ENCODE results near the gene CMAS. TPM values are rescaled to one million over a fixed set of nuclear protein-coding genes. Genes with fewer than 3 reads are reported as not detected.

The CMAS gene
- polyA plus RNA-seq, 1 experiment = 31.7 TPM

- DNase-seq (ENCODE audit: low read depth, low spot score) = no peak
- Histone ChIP-seq H3K9me3 (ENCODE audit: control insufficient read depth, insufficient read depth, low read length) (no peaks in the 10 kb centered on the region), H3K27me3 (ENCODE audit: control insufficient read depth, insufficient read depth, low read length) (no peaks in the 10 kb centered on the region), H3K4me3 (ENCODE audit: low read depth, low read length) (no peak overlapping the region), H3K27ac (ENCODE audit: low read depth, low read length) (no peak overlapping the region)
- TF ChIP-seq CTCF (IDR thresholded peaks at IDR 0.05; ENCODE audit: low read depth, low read length) = no peak
- POLR2A ChIA-PET = no interaction called here
- CTCF ChIA-PET = interaction anchor here (1.3 kb wide), 1 partner anchor 367 kb away, joined by 4 read pairs; no protein-coding TSS in a partner anchor
Measured at GRCh38 chr12:22064968-22065367, 18.9 kb downstream of the CMAS start.

- peaks cover 2% of the 10 kb centered on the region for H3K27me3 ChIP-seq (ENCODE audit: control insufficient read depth, insufficient read depth, low read length)
- no peak for TF ChIP-seq CTCF (IDR thresholded peaks at IDR 0.05; ENCODE audit: low read depth, low read length)
- H3K27ac ChIP-seq (ENCODE audit: low read depth, low read length) = no peak overlapping the region
- no peaks in the 10 kb centered on the region for H3K9me3 ChIP-seq (ENCODE audit: control insufficient read depth, insufficient read depth, low read length)
- no peak for DNase-seq (ENCODE audit: low read depth, low spot score)
- no peak overlapping the region for H3K4me3 ChIP-seq (ENCODE audit: low read depth, low read length)
- POLR2A ChIA-PET = no interaction called here
- CTCF ChIA-PET = no interaction called here
Measured at GRCh38 chr12:22066310-22066709, 20.3 kb downstream of the CMAS start.

- POLR2A ChIA-PET = no interaction called here
- no peak for DNase-seq (ENCODE audit: low read depth, low spot score)
- Histone ChIP-seq H3K27me3 (ENCODE audit: control insufficient read depth, insufficient read depth, low read length) (peaks cover 3% of the 10 kb centered on the region), H3K9me3 (ENCODE audit: control insufficient read depth, insufficient read depth, low read length) (no peaks in the 10 kb centered on the region), H3K4me3 (ENCODE audit: low read depth, low read length) (no peak overlapping the region), H3K27ac (ENCODE audit: low read depth, low read length) (no peak overlapping the region)
- no peak for TF ChIP-seq CTCF (IDR thresholded peaks at IDR 0.05; ENCODE audit: low read depth, low read length)
- CTCF ChIA-PET = interaction anchor here (1.7 kb wide), 1 partner anchor 13 kb away, joined by 15 read pairs; no protein-coding TSS in a partner anchor
Measured at GRCh38 chr12:22069851-22070250, 23.8 kb downstream of the CMAS start.

- Histone ChIP-seq H3K27me3 (ENCODE audit: control insufficient read depth, insufficient read depth, low read length) (peaks cover 8% of the 10 kb centered on the region), H3K27ac (ENCODE audit: low read depth, low read length) (no peak overlapping the region), H3K4me3 (ENCODE audit: low read depth, low read length) (no peak overlapping the region), H3K9me3 (ENCODE audit: control insufficient read depth, insufficient read depth, low read length) (no peaks in the 10 kb centered on the region)
- no peak for DNase-seq (ENCODE audit: low read depth, low spot score)
- ChIA-PET CTCF (interaction anchor here (0.5 to 3.4 kb wide), 24 partner anchors 9 to 1539 kb away, joined by 3 to 47 read pairs (median 4); partner anchors contain the start of gene C2CD5), POLR2A (no interaction called here)
- TF ChIP-seq CTCF (IDR thresholded peaks at IDR 0.05; ENCODE audit: low read depth, low read length) = no peak
Measured at GRCh38 chr12:22082190-22082701, 36.2 kb downstream of the CMAS start.

- POLR2A ChIA-PET = interaction anchor here (0.8 to 1.1 kb wide), 2 partner anchors 250 to 542 kb away, joined by 3 to 11 read pairs; partner anchors contain the start of gene ETNK1
- no peak overlapping the region for H3K27ac ChIP-seq (ENCODE audit: low read depth, low read length)
- H3K4me3 ChIP-seq (ENCODE audit: low read depth, low read length) = no peak overlapping the region
Measured at GRCh38 chr12:22083167-22083566, 37.1 kb downstream of the CMAS start.

More at GRCh38 chr12:22083167-22083566, 37.1 kb downstream of the CMAS start:
- DNase-seq (ENCODE audit: low read depth, low spot score) = no peak
- peak; percentile 41 for TF ChIP-seq CTCF (IDR thresholded peaks at IDR 0.05; ENCODE audit: low read depth, low read length)
- Histone ChIP-seq H3K27me3 (ENCODE audit: control insufficient read depth, insufficient read depth, low read length) (peaks cover 8% of the 10 kb centered on the region), H3K9me3 (ENCODE audit: control insufficient read depth, insufficient read depth, low read length) (no peaks in the 10 kb centered on the region)
- CTCF ChIA-PET = interaction anchor here (0.6 to 3.4 kb wide), 24 partner anchors 9 to 1540 kb away, joined by 3 to 47 read pairs (median 4); partner anchors contain the start of gene C2CD5

Measured in AG04450 (cell line).